SK-N-SH treated with all-trans-retinoic acid at 6 μM for 48 hours (cell line): Measurements from ENCODE around the gene PREP.

Source experiments
- ATAC-seq: fragments of 200-7000 bp; cut with Tn5 transposase; 3 replicates; pipeline ENCODE4 v1.9.1; 2020; ENCODE audit warnings: mild to moderate bottlenecking, moderate library complexity
- ARNTL ChIP-seq: fragments of 450-650 bp; formaldehyde crosslinking; IDR thresholded peaks from 2 replicates; pipeline ENCODE4 v1.5.0; 2020; ENCODE audit warnings: low read depth, mild to moderate bottlenecking, moderate library complexity, borderline replicate concordance
- BACH2 ChIP-seq: fragments of 250-450 bp; sonication (Bioruptor Pico); IDR thresholded peaks from 2 replicates; pipeline ENCODE4 v1.9.0; 2021; ENCODE audit warnings: mild to moderate bottlenecking, borderline replicate concordance
- CSDC2 ChIP-seq: fragments of 250-450 bp; sonication (Bioruptor Pico); IDR thresholded peaks from 2 replicates; pipeline ENCODE4 v1.5.0; 2020; ENCODE audit warnings: mild to moderate bottlenecking, moderate library complexity
- ESRRG ChIP-seq: fragments of 250-450 bp; sonication (Bioruptor Pico); IDR thresholded peaks from 2 replicates; pipeline ENCODE4 v1.6.1; 2021; ENCODE audit warnings: mild to moderate bottlenecking
- GLIS3 ChIP-seq: fragments of 250-450 bp; sonication (Bioruptor Pico); IDR thresholded peaks from 2 replicates; pipeline ENCODE4 v1.5.0; 2020; ENCODE audit warnings: mild to moderate bottlenecking, moderate library complexity
- ISL1 ChIP-seq: fragments of 250-450 bp; sonication (Bioruptor Pico); IDR thresholded peaks from 2 replicates; pipeline ENCODE4 v2.1.2; 2022; ENCODE audit warnings: mild to moderate bottlenecking, moderate library complexity
- OSR1 ChIP-seq: fragments of 250-450 bp; sonication (Bioruptor Pico); IDR thresholded peaks from 2 replicates; pipeline ENCODE4 v1.8.0; 2022; ENCODE audit warnings: moderate library complexity, mild to moderate bottlenecking, inconsistent platforms
- PPARA ChIP-seq: fragments of 250-450 bp; sonication (Bioruptor Pico); IDR thresholded peaks from 2 replicates; pipeline ENCODE4 v1.5.0; 2020; ENCODE audit warnings: mild to moderate bottlenecking, borderline replicate concordance
- RARB ChIP-seq: fragments of 250-450 bp; sonication (Bioruptor Pico); IDR thresholded peaks from 2 replicates; pipeline ENCODE4 v1.8.0; 2021; ENCODE audit warnings: mild to moderate bottlenecking, moderate library complexity
- SNAI2 ChIP-seq: fragments of 250-450 bp; sonication (Bioruptor Pico); IDR thresholded peaks from 2 replicates; pipeline ENCODE4 v1.5.0; 2020; ENCODE audit warnings: mild to moderate bottlenecking, moderate library complexity
- TCF4 ChIP-seq: fragments of 250-450 bp; sonication (Bioruptor Pico); IDR thresholded peaks from 2 replicates; pipeline ENCODE4 v1.8.0; 2021; ENCODE audit warnings: mild to moderate bottlenecking, moderate library complexity, borderline replicate concordance
- TOX ChIP-seq: fragments of 250-450 bp; sonication (Bioruptor Pico); IDR thresholded peaks from 2 replicates; pipeline ENCODE4 v1.8.0; 2021; ENCODE audit warnings: mild to moderate bottlenecking, moderate library complexity, borderline replicate concordance
- ZC3H10 ChIP-seq: fragments of 250-450 bp; sonication (Bioruptor Pico); IDR thresholded peaks from 2 replicates; pipeline ENCODE4 v1.5.1; 2021; ENCODE audit warnings: mild to moderate bottlenecking, moderate library complexity
- ZFP3 ChIP-seq: fragments of 250-450 bp; sonication (Bioruptor Pico); IDR thresholded peaks from 2 replicates; pipeline ENCODE4 v1.5.0; 2020; ENCODE audit warnings: mild to moderate bottlenecking, moderate library complexity
- ZNF565 ChIP-seq: fragments of 450-650 bp; formaldehyde crosslinking; conservative IDR thresholded peaks from 2 replicates; pipeline ENCODE4 v1.5.0; 2020; ENCODE audit warnings: low read depth, mild to moderate bottlenecking, moderate library complexity
- ZNF70 ChIP-seq: fragments of 450-650 bp; formaldehyde crosslinking; IDR thresholded peaks from 2 replicates; pipeline ENCODE4 v1.5.0; 2020; ENCODE audit warnings: mild to moderate bottlenecking, moderate library complexity
- ZNF8 ChIP-seq: fragments of 450-650 bp; formaldehyde crosslinking; IDR thresholded peaks from 2 replicates; pipeline ENCODE4 v1.5.0; 2020; ENCODE audit warnings: mild to moderate bottlenecking, moderate library complexity
- TF ChIP-seq, protein P1 (sequence below): fragments of 250-450 bp; sonication (Bioruptor Pico); IDR thresholded peaks from 2 replicates; pipeline ENCODE4 v1.8.0; 2021; ENCODE audit warnings: low read depth, mild to moderate bottlenecking, moderate library complexity, borderline replicate concordance
- TF ChIP-seq, protein P2 (sequence below): fragments of 250-450 bp; sonication (Bioruptor Pico); IDR thresholded peaks from 2 replicates; pipeline ENCODE4 v1.5.0; 2020; ENCODE audit warnings: mild to moderate bottlenecking, moderate library complexity
- TF ChIP-seq, protein P3 (sequence below): fragments of 250-450 bp; sonication (Bioruptor Pico); IDR thresholded peaks from 2 replicates; pipeline ENCODE4 v1.5.1; 2020; ENCODE audit warnings: low read depth, mild to moderate bottlenecking, moderate library complexity
- TF ChIP-seq, protein P4 (sequence below): fragments of 250-450 bp; sonication (Bioruptor Pico); IDR thresholded peaks from 2 replicates; pipeline ENCODE4 v1.5.1; 2021; ENCODE audit warnings: mild to moderate bottlenecking, moderate library complexity
- TF ChIP-seq, protein P5 (sequence below): fragments of 250-450 bp; sonication (Bioruptor Pico); IDR thresholded peaks from 2 replicates; pipeline ENCODE4 v1.8.0; 2020; ENCODE audit warnings: mild to moderate bottlenecking, moderate library complexity, borderline replicate concordance

PREP gene

DNA sequence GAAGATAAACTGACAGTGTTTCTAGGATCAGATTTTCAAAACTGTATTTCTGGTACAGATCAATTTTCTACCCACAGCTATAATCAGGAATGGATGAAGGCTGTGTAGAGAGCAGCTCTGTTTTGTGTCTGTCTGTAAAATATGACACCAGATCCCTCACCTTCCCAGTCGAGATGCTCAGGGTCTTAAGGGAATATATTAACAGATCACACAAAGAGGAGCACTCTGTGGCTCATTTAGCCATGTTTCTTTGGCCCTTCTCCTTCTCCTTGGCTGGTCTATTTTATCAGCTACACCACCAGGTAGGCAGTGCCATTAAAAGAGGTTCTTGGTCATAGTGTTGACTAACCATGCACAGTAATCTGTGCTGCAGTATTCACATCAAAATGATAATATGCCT, 82.6 kb downstream of the PREP start:
- no peak for ATAC-seq
- no peak for TF ChIP-seq RARB
- TF ChIP-seq GLIS3 (CRISPR knock-in tag): no peak
- no peak for TF ChIP-seq PPARA (CRISPR knock-in tag)
- TF ChIP-seq ESRRG (CRISPR knock-in tag): no peak
- no peak for TF ChIP-seq OSR1 (CRISPR knock-in tag)
- no peak for TF ChIP-seq BACH2 (CRISPR knock-in tag)
- TF ChIP-seq, protein P1, sequence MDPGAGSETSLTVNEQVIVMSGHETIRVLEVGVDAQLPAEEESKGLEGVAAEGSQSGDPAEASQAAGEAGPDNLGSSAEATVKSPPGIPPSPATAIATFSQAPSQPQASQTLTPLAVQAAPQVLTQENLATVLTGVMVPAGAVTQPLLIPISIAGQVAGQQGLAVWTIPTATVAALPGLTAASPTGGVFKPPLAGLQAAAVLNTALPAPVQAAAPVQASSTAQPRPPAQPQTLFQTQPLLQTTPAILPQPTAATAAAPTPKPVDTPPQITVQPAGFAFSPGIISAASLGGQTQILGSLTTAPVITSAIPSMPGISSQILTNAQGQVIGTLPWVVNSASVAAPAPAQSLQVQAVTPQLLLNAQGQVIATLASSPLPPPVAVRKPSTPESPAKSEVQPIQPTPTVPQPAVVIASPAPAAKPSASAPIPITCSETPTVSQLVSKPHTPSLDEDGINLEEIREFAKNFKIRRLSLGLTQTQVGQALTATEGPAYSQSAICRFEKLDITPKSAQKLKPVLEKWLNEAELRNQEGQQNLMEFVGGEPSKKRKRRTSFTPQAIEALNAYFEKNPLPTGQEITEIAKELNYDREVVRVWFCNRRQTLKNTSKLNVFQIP (CRISPR knock-in tag): no peak
- TF ChIP-seq ISL1 (CRISPR knock-in tag): no peak

DNA sequence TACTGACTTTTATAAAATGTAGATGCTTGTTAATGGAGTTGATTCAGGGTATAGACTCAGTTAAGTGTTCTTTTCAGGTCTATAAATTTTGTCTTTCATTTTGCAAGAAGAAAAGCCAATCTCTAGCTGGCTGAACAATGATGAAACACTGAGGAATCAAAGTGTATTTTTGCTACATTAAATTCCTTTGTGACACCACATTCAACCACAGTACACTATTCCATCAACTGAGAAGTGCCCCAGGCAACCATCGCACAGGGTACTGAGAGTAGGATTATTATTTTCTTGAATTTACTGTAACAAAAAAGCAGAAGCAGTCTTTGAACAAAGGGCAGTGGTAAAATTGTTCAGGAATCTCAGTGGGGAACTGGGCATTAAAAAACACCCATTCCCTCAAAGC, 83.6 kb downstream of the PREP start:
- ATAC-seq: peak; percentile 30; the same call in 2 of the 3 replicates

DNA sequence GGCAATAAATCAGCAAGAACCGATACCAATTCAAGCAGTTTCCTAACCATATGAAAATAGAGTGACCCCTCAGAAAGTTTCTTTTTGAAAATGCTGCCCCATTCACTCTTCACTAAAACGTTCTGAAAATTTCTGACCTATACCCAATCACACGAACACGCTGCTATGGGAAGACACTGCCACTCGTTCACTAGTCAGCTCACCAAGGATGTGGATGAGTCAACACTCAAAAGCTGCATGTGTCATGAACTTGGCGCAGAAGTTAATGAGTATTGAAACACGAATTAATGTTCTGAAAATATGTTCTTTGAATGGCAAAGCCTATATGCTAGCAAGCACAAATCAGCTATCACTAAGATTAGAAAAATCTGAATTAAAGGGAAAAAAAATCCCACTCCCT, 84.2 kb downstream of the PREP start:
- TF ChIP-seq TOX (no peak), ZNF8 (no peak), ESRRG (CRISPR knock-in tag) (no peak), OSR1 (CRISPR knock-in tag) (no peak), GLIS3 (CRISPR knock-in tag) (no peak), TCF4 (CRISPR knock-in tag) (no peak), ZNF565 (CRISPR knock-in tag) (no peak), ZC3H10 (no peak), CSDC2 (CRISPR knock-in tag) (no peak), BACH2 (CRISPR knock-in tag) (no peak), ARNTL (CRISPR knock-in tag) (no peak), SNAI2 (no peak)
- TF ChIP-seq, protein P1 (CRISPR knock-in tag): no peak
- TF ChIP-seq, protein P2, sequence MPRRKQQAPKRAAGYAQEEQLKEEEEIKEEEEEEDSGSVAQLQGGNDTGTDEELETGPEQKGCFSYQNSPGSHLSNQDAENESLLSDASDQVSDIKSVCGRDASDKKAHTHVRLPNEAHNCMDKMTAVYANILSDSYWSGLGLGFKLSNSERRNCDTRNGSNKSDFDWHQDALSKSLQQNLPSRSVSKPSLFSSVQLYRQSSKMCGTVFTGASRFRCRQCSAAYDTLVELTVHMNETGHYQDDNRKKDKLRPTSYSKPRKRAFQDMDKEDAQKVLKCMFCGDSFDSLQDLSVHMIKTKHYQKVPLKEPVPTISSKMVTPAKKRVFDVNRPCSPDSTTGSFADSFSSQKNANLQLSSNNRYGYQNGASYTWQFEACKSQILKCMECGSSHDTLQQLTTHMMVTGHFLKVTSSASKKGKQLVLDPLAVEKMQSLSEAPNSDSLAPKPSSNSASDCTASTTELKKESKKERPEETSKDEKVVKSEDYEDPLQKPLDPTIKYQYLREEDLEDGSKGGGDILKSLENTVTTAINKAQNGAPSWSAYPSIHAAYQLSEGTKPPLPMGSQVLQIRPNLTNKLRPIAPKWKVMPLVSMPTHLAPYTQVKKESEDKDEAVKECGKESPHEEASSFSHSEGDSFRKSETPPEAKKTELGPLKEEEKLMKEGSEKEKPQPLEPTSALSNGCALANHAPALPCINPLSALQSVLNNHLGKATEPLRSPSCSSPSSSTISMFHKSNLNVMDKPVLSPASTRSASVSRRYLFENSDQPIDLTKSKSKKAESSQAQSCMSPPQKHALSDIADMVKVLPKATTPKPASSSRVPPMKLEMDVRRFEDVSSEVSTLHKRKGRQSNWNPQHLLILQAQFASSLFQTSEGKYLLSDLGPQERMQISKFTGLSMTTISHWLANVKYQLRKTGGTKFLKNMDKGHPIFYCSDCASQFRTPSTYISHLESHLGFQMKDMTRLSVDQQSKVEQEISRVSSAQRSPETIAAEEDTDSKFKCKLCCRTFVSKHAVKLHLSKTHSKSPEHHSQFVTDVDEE (CRISPR knock-in tag): no peak
- TF ChIP-seq, protein P3, sequence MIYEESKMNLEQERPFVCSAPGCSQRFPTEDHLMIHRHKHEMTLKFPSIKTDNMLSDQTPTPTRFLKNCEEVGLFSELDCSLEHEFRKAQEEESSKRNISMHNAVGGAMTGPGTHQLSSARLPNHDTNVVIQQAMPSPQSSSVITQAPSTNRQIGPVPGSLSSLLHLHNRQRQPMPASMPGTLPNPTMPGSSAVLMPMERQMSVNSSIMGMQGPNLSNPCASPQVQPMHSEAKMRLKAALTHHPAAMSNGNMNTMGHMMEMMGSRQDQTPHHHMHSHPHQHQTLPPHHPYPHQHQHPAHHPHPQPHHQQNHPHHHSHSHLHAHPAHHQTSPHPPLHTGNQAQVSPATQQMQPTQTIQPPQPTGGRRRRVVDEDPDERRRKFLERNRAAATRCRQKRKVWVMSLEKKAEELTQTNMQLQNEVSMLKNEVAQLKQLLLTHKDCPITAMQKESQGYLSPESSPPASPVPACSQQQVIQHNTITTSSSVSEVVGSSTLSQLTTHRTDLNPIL (CRISPR knock-in tag): no peak
- TF ChIP-seq, protein P4, sequence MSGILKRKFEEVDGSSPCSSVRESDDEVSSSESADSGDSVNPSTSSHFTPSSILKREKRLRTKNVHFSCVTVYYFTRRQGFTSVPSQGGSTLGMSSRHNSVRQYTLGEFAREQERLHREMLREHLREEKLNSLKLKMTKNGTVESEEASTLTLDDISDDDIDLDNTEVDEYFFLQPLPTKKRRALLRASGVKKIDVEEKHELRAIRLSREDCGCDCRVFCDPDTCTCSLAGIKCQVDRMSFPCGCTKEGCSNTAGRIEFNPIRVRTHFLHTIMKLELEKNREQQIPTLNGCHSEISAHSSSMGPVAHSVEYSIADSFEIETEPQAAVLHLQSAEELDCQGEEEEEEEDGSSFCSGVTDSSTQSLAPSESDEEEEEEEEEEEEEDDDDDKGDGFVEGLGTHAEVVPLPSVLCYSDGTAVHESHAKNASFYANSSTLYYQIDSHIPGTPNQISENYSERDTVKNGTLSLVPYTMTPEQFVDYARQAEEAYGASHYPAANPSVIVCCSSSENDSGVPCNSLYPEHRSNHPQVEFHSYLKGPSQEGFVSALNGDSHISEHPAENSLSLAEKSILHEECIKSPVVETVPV (CRISPR knock-in tag): no peak
- ATAC-seq: peak; percentile 70; the same call in 2 of the 3 replicates

More for the DNA sequence above, 83.6 kb downstream of the PREP start:
- TF ChIP-seq ZNF70 (no peak), GLIS3 (CRISPR knock-in tag) (no peak), ARNTL (CRISPR knock-in tag) (no peak), ZNF565 (CRISPR knock-in tag) (no peak), OSR1 (CRISPR knock-in tag) (no peak), TOX (no peak), ESRRG (CRISPR knock-in tag) (no peak), ZNF8 (no peak), ZFP3 (CRISPR knock-in tag) (no peak)
- TF ChIP-seq, protein P4 (CRISPR knock-in tag): no peak
- TF ChIP-seq, protein P5, sequence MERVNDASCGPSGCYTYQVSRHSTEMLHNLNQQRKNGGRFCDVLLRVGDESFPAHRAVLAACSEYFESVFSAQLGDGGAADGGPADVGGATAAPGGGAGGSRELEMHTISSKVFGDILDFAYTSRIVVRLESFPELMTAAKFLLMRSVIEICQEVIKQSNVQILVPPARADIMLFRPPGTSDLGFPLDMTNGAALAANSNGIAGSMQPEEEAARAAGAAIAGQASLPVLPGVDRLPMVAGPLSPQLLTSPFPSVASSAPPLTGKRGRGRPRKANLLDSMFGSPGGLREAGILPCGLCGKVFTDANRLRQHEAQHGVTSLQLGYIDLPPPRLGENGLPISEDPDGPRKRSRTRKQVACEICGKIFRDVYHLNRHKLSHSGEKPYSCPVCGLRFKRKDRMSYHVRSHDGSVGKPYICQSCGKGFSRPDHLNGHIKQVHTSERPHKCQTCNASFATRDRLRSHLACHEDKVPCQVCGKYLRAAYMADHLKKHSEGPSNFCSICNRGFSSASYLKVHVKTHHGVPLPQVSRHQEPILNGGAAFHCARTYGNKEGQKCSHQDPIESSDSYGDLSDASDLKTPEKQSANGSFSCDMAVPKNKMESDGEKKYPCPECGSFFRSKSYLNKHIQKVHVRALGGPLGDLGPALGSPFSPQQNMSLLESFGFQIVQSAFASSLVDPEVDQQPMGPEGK (CRISPR knock-in tag): no peak
